Neutrophil (primary cell): ENCODE data around the gene ADAM11.

Source experiments
- H3K27ac ChIP-seq: fragments of 200-600 bp; sonication (generic); 2 replicates; pipeline ENCODE4 v1.5.1; 2016; ENCODE audit warnings: mild to moderate bottlenecking, moderate library complexity
- H3K27me3 ChIP-seq: fragments of 200-600 bp; sonication (generic); 2 replicates; pipeline ENCODE4 v1.6.0; 2016; ENCODE audit warnings: mild to moderate bottlenecking
- H3K36me3 ChIP-seq: fragments of 200-600 bp; sonication (generic); 2 replicates; pipeline ENCODE4 v1.5.1; 2017
- H3K4me1 ChIP-seq, 2 experiments: fragments of 200-600 bp in 1 of 2; sonication (generic) in 1 of 2; 1 replicate in 1 of 2; 2 replicates in 1 of 2; pipeline versions ENCODE4 v1.5.1 to v1.6.1; 2013 to 2016; ENCODE audit warnings: low read depth in 1 of 2, low read length in 1 of 2, mild to moderate bottlenecking in 1 of 2, moderate library complexity in 1 of 2; ENCODE audit not compliant: control insufficient read depth in 1 of 2, insufficient read depth in 1 of 2
- H3K4me3 ChIP-seq, 2 experiments: fragments of 200-600 bp in 1 of 2; sonication (generic) in 1 of 2; 1 replicate in 1 of 2; 2 replicates in 1 of 2; pipeline ENCODE4 v1.5.1; 2013 to 2016; ENCODE audit warnings: low read depth in 1 of 2, low read length in 1 of 2, mild to moderate bottlenecking in 1 of 2, moderate library complexity in 1 of 2
- H3K9me3 ChIP-seq: fragments of 200-600 bp; sonication (generic); 2 replicates; pipeline ENCODE4 v1.5.1; 2016
- CTCF ChIP-seq: fragments of 200-600 bp; sonication (generic); IDR thresholded peaks from 2 replicates; pipeline ENCODE4 v1.5.1; 2016; ENCODE audit warnings: antibody characterized with exemption

The ADAM11 gene

GRCh38 chr17:44767493-44767892 is 8.7 kb downstream of the ADAM11 start:
- peaks cover 6% of the 10 kb centered on the region for H3K27me3 ChIP-seq
- no peak for TF ChIP-seq CTCF
- no peak overlapping the region for H3K27ac ChIP-seq
- peaks cover 25 to 30% of the 10 kb centered on the region in 2 experiments for H3K4me1 ChIP-seq
- H3K9me3 ChIP-seq: no peaks in the 10 kb centered on the region
- no peaks in the 10 kb centered on the region for H3K36me3 ChIP-seq
- no peak overlapping the region for H3K4me3 ChIP-seq

- Histone ChIP-seq H3K9me3 (no peaks in the 10 kb centered on the region), H3K27me3 (peaks cover 13% of the 10 kb centered on the region), H3K4me1 (peaks cover 25 to 30% of the 10 kb centered on the region in 2 experiments), H3K36me3 (no peaks in the 10 kb centered on the region), H3K27ac (no peak overlapping the region), H3K4me3 (no peak overlapping the region)
- TF ChIP-seq CTCF: no peak
Observed at GRCh38 chr17:44768505-44769142, 9.8 kb downstream of the ADAM11 start.

- Histone ChIP-seq H3K27me3 (peaks cover 15% of the 10 kb centered on the region), H3K4me3 (no peak overlapping the region), H3K4me1 (peaks cover 25 to 30% of the 10 kb centered on the region in 2 experiments), H3K27ac (no peak overlapping the region), H3K36me3 (no peaks in the 10 kb centered on the region), H3K9me3 (no peaks in the 10 kb centered on the region)
- TF ChIP-seq CTCF: no peak
Observed at GRCh38 chr17:44769230-44769629, 10.4 kb downstream of the ADAM11 start.

GRCh38 chr17:44769647-44770084 is 10.9 kb downstream of the ADAM11 start:
- no peak overlapping the region for H3K27ac ChIP-seq
- H3K36me3 ChIP-seq: no peaks in the 10 kb centered on the region
- H3K4me1 ChIP-seq: peaks cover 25 to 31% of the 10 kb centered on the region in 2 experiments
- H3K27me3 ChIP-seq: peaks cover 19% of the 10 kb centered on the region
- no peaks in the 10 kb centered on the region for H3K9me3 ChIP-seq
- TF ChIP-seq CTCF: no peak
- no peak overlapping the region for H3K4me3 ChIP-seq

- Histone ChIP-seq H3K4me3 (no peak overlapping the region), H3K27me3 (peaks cover 22% of the 10 kb centered on the region), H3K4me1 (peaks cover 32 to 38% of the 10 kb centered on the region in 2 experiments), H3K27ac (no peak overlapping the region), H3K36me3 (no peaks in the 10 kb centered on the region), H3K9me3 (no peaks in the 10 kb centered on the region)
- TF ChIP-seq CTCF: no peak
Observed at GRCh38 chr17:44770166-44770925, 11.6 kb downstream of the ADAM11 start.
